PC-9 (cell line): ENCODE data around the gene IQCB1. TPM values are rescaled to one million over a fixed set of nuclear protein-coding genes. Genes with fewer than 3 reads are reported as not detected.

Source experiments
- BruUV-seq: library from RNA; stranded (reverse); fragments of 400-500 nt; replicated peaks from 2 replicates; lab custom pipeline; 2021; lab: Mats Ljungman, UMichigan
- CTCF ChIA-PET: fragments of 300-600 bp; sonication (Branson Sonifier 250); formaldehyde crosslinking; loops from one replicate; lab custom pipeline; 2022; ENCODE audit warnings: antibody characterized with exemption; lab: Charles Lee
- POLR2A ChIA-PET: fragments of 300-600 bp; sonication (Branson Sonifier 250); formaldehyde crosslinking; loops from one replicate; lab custom pipeline; 2022; ENCODE audit warnings: antibody characterized with exemption; ENCODE audit not compliant: unreplicated experiment; lab: Charles Lee
- DNase-seq, 2 experiments: peaks; one replicate each; pipeline versions ENCODE4 v3.0.0 to v3.0.0-alpha.2; 2015 to 2022; ENCODE audit warnings: mixed read lengths in 1 of 2
- H2AFZ ChIP-seq: fragments of 200-600 bp; sonication (generic); 2 replicates; pipeline ENCODE4 v1.8.1; 2017; ENCODE audit warnings: antibody characterized with exemption
- H3F3A ChIP-seq: fragments of 200-600 bp; sonication (generic); 2 replicates; pipeline ENCODE4 v1.8.1; 2017; ENCODE audit warnings: antibody characterized with exemption, mild to moderate bottlenecking, low read depth; ENCODE audit not compliant: insufficient read depth
- H3K27ac ChIP-seq: fragments of 200-600 bp; sonication (generic); 2 replicates; pipeline ENCODE4 v1.6.1; 2016; ENCODE audit warnings: mixed run types
- H3K27me3 ChIP-seq: fragments of 200-600 bp; sonication (generic); 2 replicates; pipeline ENCODE4 v1.6.1; 2016; ENCODE audit warnings: low read depth, mixed run types; ENCODE audit not compliant: insufficient read depth
- H3K36me3 ChIP-seq: fragments of 200-600 bp; sonication (generic); 2 replicates; pipeline ENCODE4 v1.6.1; 2016; ENCODE audit warnings: low read depth, mixed run types
- H3K4me1 ChIP-seq: fragments of 200-600 bp; sonication (generic); replicated peaks from 2 replicates; pipeline ENCODE4 v1.6.1; 2016; ENCODE audit warnings: mixed run types; ENCODE audit not compliant: insufficient read depth
- H3K4me2 ChIP-seq: fragments of 200-600 bp; sonication (generic); 2 replicates; pipeline ENCODE4 v1.6.1; 2017; ENCODE audit warnings: mixed run types
- H3K4me3 ChIP-seq: fragments of 200-600 bp; sonication (generic); 2 replicates; pipeline ENCODE4 v1.6.1; 2016; ENCODE audit warnings: mixed run types
- H3K79me2 ChIP-seq: fragments of 200-600 bp; sonication (generic); 2 replicates; pipeline ENCODE4 v1.6.1; 2017; ENCODE audit warnings: low read depth, mixed run types
- H3K9me2 ChIP-seq: fragments of 200-600 bp; sonication (generic); 2 replicates; pipeline ENCODE4 v1.8.1; 2017; ENCODE audit warnings: mild to moderate bottlenecking; ENCODE audit not compliant: insufficient read depth
- H3K9me3 ChIP-seq: fragments of 200-600 bp; sonication (generic); 2 replicates; pipeline ENCODE4 v1.8.1; 2016; ENCODE audit warnings: low read depth; ENCODE audit not compliant: insufficient read depth
- H4K20me1 ChIP-seq: fragments of 200-600 bp; sonication (generic); 2 replicates; pipeline ENCODE4 v1.8.1; 2017; ENCODE audit not compliant: insufficient read depth
- CTCF ChIP-seq: fragments of 200-600 bp; sonication (generic); conservative IDR thresholded peaks from 2 replicates; pipeline ENCODE4 v1.6.1; 2017; ENCODE audit warnings: mixed run types, antibody characterized with exemption, mild to moderate bottlenecking, moderate library complexity
- EZH2 ChIP-seq: fragments of 200-600 bp; sonication (generic); IDR thresholded peaks from 2 replicates; pipeline ENCODE4 v1.8.0; 2017; ENCODE audit warnings: antibody characterized with exemption, low read depth
- intact Hi-C: fragments of 100-400 bp; cut with micrococcal nuclease; formaldehyde crosslinking; loops from one replicate; pipeline ENCODE4 v1.10.0; 2022; ENCODE audit not compliant: unreplicated experiment
- total RNA-seq: library from RNA; stranded (reverse); gene quantifications from 2 replicates; pipeline ENCODE4 v1.2.3, GENCODE V29; 2021

Gene IQCB1
- total RNA-seq, 1 experiment from 2014 or later = 14.8 TPM

- intact Hi-C loops = no loop called here
- POLR2A ChIA-PET = no interaction called here
- Histone ChIP-seq H3F3A (no peaks in the 10 kb centered on the region), H4K20me1 (no peaks in the 10 kb centered on the region), H3K4me2 (no peak overlapping the region), H3K27ac (no peak overlapping the region), H3K9me2 (no peaks in the 10 kb centered on the region), H3K4me3 (no peak overlapping the region), H3K79me2 (no peaks in the 10 kb centered on the region), H3K9me3 (no peaks in the 10 kb centered on the region), H2AFZ (no peak overlapping the region), H3K27me3 (no peaks in the 10 kb centered on the region), H3K4me1 (no peaks in the 10 kb centered on the region), H3K36me3 (0 out of 2 replicates have a peak, but pooled peaks cover 3% of the 10 kb centered on the region)
- CTCF ChIA-PET = no interaction called here
- no peak for DNase-seq
- TF ChIP-seq CTCF = no peak
- TF ChIP-seq EZH2 = no peak
- BruUV-seq = no TSS peak
Measured at GRCh38 chr3:121796970-121797369, 37.9 kb downstream of the IQCB1 start.

GRCh38 chr3:121794264-121794983, 40.4 kb downstream of the IQCB1 start:
- Histone ChIP-seq H3K4me3 (no peak overlapping the region), H3K4me2 (no peak overlapping the region), H3K9me3 (no peaks in the 10 kb centered on the region), H4K20me1 (no peaks in the 10 kb centered on the region), H3K4me1 (no peaks in the 10 kb centered on the region), H3K27me3 (no peaks in the 10 kb centered on the region), H3K79me2 (no peaks in the 10 kb centered on the region), H3K27ac (no peak overlapping the region), H3K9me2 (no peaks in the 10 kb centered on the region), H3K36me3 (0 out of 2 replicates have a peak, but pooled peaks cover 6% of the 10 kb centered on the region), H2AFZ (no peak overlapping the region), H3F3A (no peaks in the 10 kb centered on the region)
- POLR2A ChIA-PET = no interaction called here
- no TSS peak for BruUV-seq
- intact Hi-C loops = no loop called here
- CTCF ChIA-PET = no interaction called here
- no peak for DNase-seq
- TF ChIP-seq CTCF (no peak), EZH2 (no peak)

- Histone ChIP-seq H2AFZ (no peak overlapping the region), H3K9me3 (no peaks in the 10 kb centered on the region), H3K9me2 (no peaks in the 10 kb centered on the region), H3K36me3 (0 out of 2 replicates have a peak, but pooled peaks cover 13% of the 10 kb centered on the region), H3K27ac (no peak overlapping the region), H3K4me2 (no peak overlapping the region), H3F3A (no peaks in the 10 kb centered on the region), H3K4me1 (no peaks in the 10 kb centered on the region), H4K20me1 (no peaks in the 10 kb centered on the region), H3K4me3 (no peak overlapping the region), H3K79me2 (no peaks in the 10 kb centered on the region), H3K27me3 (no peaks in the 10 kb centered on the region)
- no peak for DNase-seq
- TF ChIP-seq CTCF (no peak), EZH2 (no peak)
- BruUV-seq = no TSS peak
- ChIA-PET POLR2A (interaction anchor here (0.5 kb wide), 1 partner anchor 16 kb away, joined by 3 read pairs; no protein-coding TSS in a partner anchor), CTCF (interaction anchor here (1.0 kb wide), 1 partner anchor 246 kb away, joined by 4 read pairs; no protein-coding TSS in a partner anchor)
- intact Hi-C loops = no loop called here
Measured at GRCh38 chr3:121793078-121793477, 41.8 kb downstream of the IQCB1 start.
